Caco-2 (cell line): ENCODE measurements around the gene AANAT. TPM values are rescaled to one million over a fixed set of nuclear protein-coding genes. Genes with fewer than 3 reads are reported as not detected.

Source experiments
- Bru-seq: library from RNA; stranded (reverse); fragments of 400-500 nt; gene quantifications from one replicate; lab custom pipeline; 2021; lab: Mats Ljungman, UMichigan
- BruChase-seq, 2 experiments: library from RNA; stranded (reverse); fragments of 400-500 nt; gene quantifications; one replicate each; lab custom pipeline; 2021; lab: Mats Ljungman, UMichigan
- BruUV-seq: library from RNA; stranded (reverse); fragments of 400-500 nt; replicated peaks from 2 replicates; lab custom pipeline; 2021; lab: Mats Ljungman, UMichigan
- CTCF ChIA-PET: fragments of 300-600 bp; sonication (Branson Sonifier 250); formaldehyde crosslinking; loops from one replicate; lab custom pipeline; 2022; ENCODE audit warnings: antibody characterized with exemption; lab: Charles Lee
- POLR2A ChIA-PET: fragments of 300-600 bp; sonication (Branson Sonifier 250); formaldehyde crosslinking; loops from one replicate; lab custom pipeline; 2022; ENCODE audit warnings: antibody characterized with exemption; lab: Charles Lee
- DNase-seq, 2 experiments: peaks; one replicate each; pipeline versions ENCODE4 v3.0.0 to v3.0.0-alpha.2; 2020 to 2022
- H3K27me3 ChIP-seq: replicated peaks from 2 replicates; pipeline ENCODE4 v1.6.0; 2011; ENCODE audit warnings: low read length; ENCODE audit not compliant: control insufficient read depth, insufficient read depth
- H3K36me3 ChIP-seq: 2 replicates; pipeline ENCODE4 v1.5.1; 2011; ENCODE audit warnings: low read length; ENCODE audit not compliant: control insufficient read depth, insufficient read depth
- H3K4me1 ChIP-seq: fragments of 250-450 bp; sonication (Bioruptor Pico); 2 replicates; pipeline ENCODE4 v1.5.1; 2020; ENCODE audit warnings: mild to moderate bottlenecking
- H3K4me3 ChIP-seq: 2 replicates; pipeline ENCODE4 v1.5.1; 2011; ENCODE audit warnings: low read depth, mild to moderate bottlenecking, control low read depth, low read length
- H3K9me3 ChIP-seq: fragments of 250-450 bp; sonication (Bioruptor Pico); 2 replicates; pipeline ENCODE4 v1.5.1; 2020; ENCODE audit warnings: mild to moderate bottlenecking, moderate library complexity
- H3K27ac Mint-ChIP-seq: one replicate; pipeline ENCODE4 v1.8.0; 2022; ENCODE audit warnings: mixed read lengths; ENCODE audit not compliant: unreplicated experiment
- H3K27me3 Mint-ChIP-seq: one replicate; pipeline ENCODE4 v1.8.0; 2022; ENCODE audit warnings: mixed read lengths; ENCODE audit not compliant: insufficient read depth, unreplicated experiment
- H3K36me3 Mint-ChIP-seq: one replicate; pipeline ENCODE4 v1.8.0; 2022; ENCODE audit warnings: mild to moderate bottlenecking, mixed read lengths; ENCODE audit not compliant: insufficient read depth, unreplicated experiment
- H3K4me1 Mint-ChIP-seq: one replicate; pipeline ENCODE4 v1.8.0; 2022; ENCODE audit warnings: low read depth, mixed read lengths; ENCODE audit not compliant: unreplicated experiment
- H3K4me3 Mint-ChIP-seq: one replicate; pipeline ENCODE4 v1.8.0; 2022; ENCODE audit warnings: mild to moderate bottlenecking, moderate library complexity, mixed read lengths; ENCODE audit not compliant: unreplicated experiment
- H3K9me3 Mint-ChIP-seq: one replicate; pipeline ENCODE4 v1.8.0; 2022; ENCODE audit warnings: mixed read lengths; ENCODE audit not compliant: unreplicated experiment
- intact Hi-C: fragments of 100-400 bp; cut with micrococcal nuclease; formaldehyde crosslinking; loops from one replicate; pipeline ENCODE4 v1.10.0; 2022; ENCODE audit not compliant: unreplicated experiment
- long read RNA-seq: library from polyadenylated mRNA; stranded (forward); transcript quantifications from one replicate; pipeline ENCODE4 v2.0.0, GENCODE V29; 2022
- total RNA-seq: library from RNA; stranded (reverse); gene quantifications from 2 replicates; pipeline ENCODE4 v1.2.3, GENCODE V29; 2022
- TF ChIP-seq, protein P1 (sequence below), 2 experiments: fragments of 200-600 bp in 1 of 2; IDR thresholded peaks; 1 replicate in 1 of 2; 2 replicates in 1 of 2; pipeline versions ENCODE4 v1.5.1 to v1.8.0; 2011 to 2022; ENCODE audit warnings: antibody characterized with exemption in 1 of 2, control low read depth in 1 of 2, inconsistent platforms in 1 of 2, low read depth in 1 of 2, low read length in 1 of 2, mild to moderate bottlenecking in 1 of 2, moderate library complexity in 1 of 2; ENCODE audit not compliant: insufficient read depth in 1 of 2, severe bottlenecking in 1 of 2, unreplicated experiment in 1 of 2

The AANAT gene
- total RNA-seq: not detected in 2 replicates
- percentile 21 among the genes with signal in this experiment for Bru-seq, nascent RNA
- BruChase-seq, experiment 1, labeled RNA remaining after a 2-hour chase: percentile 25 among the genes with signal in this experiment
- percentile 21 among the genes with signal in this experiment for BruChase-seq, experiment 2, labeled RNA remaining after a 6-hour chase
- long read RNA-seq: 0 reads

- H3K9me3 Mint-ChIP-seq: no peaks in the 10 kb centered on the region
- intact Hi-C loops: no loop called here
- TF ChIP-seq, protein P1, sequence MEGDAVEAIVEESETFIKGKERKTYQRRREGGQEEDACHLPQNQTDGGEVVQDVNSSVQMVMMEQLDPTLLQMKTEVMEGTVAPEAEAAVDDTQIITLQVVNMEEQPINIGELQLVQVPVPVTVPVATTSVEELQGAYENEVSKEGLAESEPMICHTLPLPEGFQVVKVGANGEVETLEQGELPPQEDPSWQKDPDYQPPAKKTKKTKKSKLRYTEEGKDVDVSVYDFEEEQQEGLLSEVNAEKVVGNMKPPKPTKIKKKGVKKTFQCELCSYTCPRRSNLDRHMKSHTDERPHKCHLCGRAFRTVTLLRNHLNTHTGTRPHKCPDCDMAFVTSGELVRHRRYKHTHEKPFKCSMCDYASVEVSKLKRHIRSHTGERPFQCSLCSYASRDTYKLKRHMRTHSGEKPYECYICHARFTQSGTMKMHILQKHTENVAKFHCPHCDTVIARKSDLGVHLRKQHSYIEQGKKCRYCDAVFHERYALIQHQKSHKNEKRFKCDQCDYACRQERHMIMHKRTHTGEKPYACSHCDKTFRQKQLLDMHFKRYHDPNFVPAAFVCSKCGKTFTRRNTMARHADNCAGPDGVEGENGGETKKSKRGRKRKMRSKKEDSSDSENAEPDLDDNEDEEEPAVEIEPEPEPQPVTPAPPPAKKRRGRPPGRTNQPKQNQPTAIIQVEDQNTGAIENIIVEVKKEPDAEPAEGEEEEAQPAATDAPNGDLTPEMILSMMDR (IDR thresholded peaks at IDR 0.05; ENCODE audit: insufficient read depth in 1 of 2, low read depth in 1 of 2, low read length in 1 of 2, severe bottlenecking in 1 of 2, unreplicated experiment in 1 of 2): no peak
- no peak within 1 kb of the TSS for H3K4me3 Mint-ChIP-seq
- H3K4me1 ChIP-seq: 0 out of 2 replicates have a peak, but pooled peaks cover 5% of the 10 kb centered on the region
- H3K4me3 ChIP-seq: no peak within 1 kb of the TSS
- BruUV-seq: no TSS peak
- no peaks in the 10 kb centered on the region for H3K27me3 Mint-ChIP-seq
- no peaks in the 10 kb centered on the region for H3K9me3 ChIP-seq
- ChIA-PET CTCF (interaction anchor here (0.6 to 2.9 kb wide), 8 partner anchors 8 to 214 kb away, joined by 3 to 11 read pairs (median 3); partner anchors contain the start of gene RHBDF2), POLR2A (no interaction called here)
- DNase-seq: no peak
- peak within 1 kb of the TSS; percentile 35 for H3K27ac Mint-ChIP-seq
- H3K4me1 Mint-ChIP-seq: no peaks in the 10 kb centered on the region
- H3K27me3 ChIP-seq: no peaks in the 10 kb centered on the region
- H3K36me3 ChIP-seq: no peaks in the 10 kb centered on the region
- peaks cover 12% of the 10 kb centered on the region for H3K36me3 Mint-ChIP-seq
Measured at GRCh38 chr17:76467366-76467765, at the start of gene AANAT. AANAT (plus strand) TSS chr17:76467603; CDS start chr17:76468747, 1,144 bp downstream.

- Mint-ChIP-seq H3K4me1 (no peaks in the 10 kb centered on the region), H3K9me3 (no peaks in the 10 kb centered on the region), H3K27ac (no peak overlapping the region), H3K4me3 (no peak overlapping the region), H3K36me3 (peaks cover 6% of the 10 kb centered on the region), H3K27me3 (no peaks in the 10 kb centered on the region)
- ChIA-PET POLR2A (no interaction called here), CTCF (no interaction called here)
- intact Hi-C loops: no loop called here
- TF ChIP-seq, protein P1 (IDR thresholded peaks at IDR 0.05; ENCODE audit: insufficient read depth in 1 of 2, low read depth in 1 of 2, low read length in 1 of 2, severe bottlenecking in 1 of 2, unreplicated experiment in 1 of 2): no peak
- Histone ChIP-seq H3K4me3 (no peak overlapping the region), H3K27me3 (no peaks in the 10 kb centered on the region), H3K36me3 (peaks cover 1% of the 10 kb centered on the region; the same call in 1 of the 2 replicates), H3K4me1 (no peaks in the 10 kb centered on the region), H3K9me3 (no peaks in the 10 kb centered on the region)
- BruUV-seq: no TSS peak
- no peak for DNase-seq
Measured at GRCh38 chr17:76419576-76420260, 47.7 kb upstream of the AANAT start.

GRCh38 chr17:76420356-76421043 is 46.9 kb upstream of the AANAT start:
- Histone ChIP-seq H3K36me3 (peaks cover 1% of the 10 kb centered on the region; the same call in 1 of the 2 replicates), H3K27me3 (no peaks in the 10 kb centered on the region), H3K9me3 (no peaks in the 10 kb centered on the region), H3K4me3 (no peak overlapping the region), H3K4me1 (no peaks in the 10 kb centered on the region)
- Mint-ChIP-seq H3K4me1 (no peaks in the 10 kb centered on the region), H3K27ac (no peak overlapping the region), H3K36me3 (peaks cover 9% of the 10 kb centered on the region), H3K27me3 (no peaks in the 10 kb centered on the region), H3K4me3 (no peak overlapping the region), H3K9me3 (no peaks in the 10 kb centered on the region)
- TF ChIP-seq, protein P1 (IDR thresholded peaks at IDR 0.05; ENCODE audit: insufficient read depth in 1 of 2, low read depth in 1 of 2, low read length in 1 of 2, severe bottlenecking in 1 of 2, unreplicated experiment in 1 of 2): no peak
- BruUV-seq: no TSS peak
- ChIA-PET CTCF (no interaction called here), POLR2A (no interaction called here)
- intact Hi-C loops: no loop called here
- DNase-seq: no peak
